K562 (cell line): Measurements from ENCODE around the gene FTO. TPM values are rescaled to one million over a fixed set of nuclear protein-coding genes. Genes with fewer than 3 reads are reported as not detected.

Experiments used
- ATAC-seq: fragments of 200-7000 bp; cut with Tn5 transposase; 3 replicates; pipeline ENCODE4 v1.9.1; 2020; ENCODE audit warnings: moderate library complexity
- BruUV-seq: library from RNA; stranded (reverse); fragments of 400-500 nt; replicated peaks from 2 replicates; lab custom pipeline; 2021; lab: Mats Ljungman, UMichigan
- CTCF ChIA-PET: fragments of 300-600 bp; formaldehyde crosslinking; extraction: SDS; loops from one replicate; lab custom pipeline; 2021; ENCODE audit warnings: low intra/inter-chr PET ratio; lab: Yijun Ruan, JAX
- POLR2A ChIA-PET: fragments of 300-600, 350-650 bp; sonication (Branson Sonifier 250); formaldehyde crosslinking; extraction: SDS; loops from one replicate; lab custom pipeline; 2021; ENCODE audit warnings: antibody characterized with exemption, inconsistent platforms; lab: Yijun Ruan, JAX
- DNase-seq, 4 experiments: peaks; one replicate each; pipeline versions ENCODE4 v3.0.0 to v3.0.0-alpha.2; 2011 to 2018; ENCODE audit warnings: low spot score in 3 of 4, mixed read lengths in 3 of 4; ENCODE audit errors: extremely low read depth in 1 of 4
- FAIRE-seq: peaks from 2 replicates; lab custom pipeline; 2011; peaks lifted over from hg19 to GRCh38; lab: Jason Lieb, UNC
- H2AFZ ChIP-seq: 2 replicates; pipeline ENCODE4 v1.6.0; 2011; ENCODE audit warnings: low read depth, low read length, control low read depth, inconsistent platforms
- H3K27ac ChIP-seq: fragments of 200-600 bp; 3 replicates; pipeline ENCODE4 v1.8.0; 2011; ENCODE audit warnings: low read depth, mild to moderate bottlenecking, control low read depth, inconsistent platforms, low read length, moderate library complexity, mixed read lengths; ENCODE audit errors: extremely low read depth
- H3K27me3 ChIP-seq, 2 experiments: fragments of 300-600 bp in 1 of 2; 2 replicates in 1 of 2; 3 replicates in 1 of 2; pipeline versions ENCODE4 v1.6.0 to v1.8.0; 2011; ENCODE audit warnings: inconsistent platforms in 2 of 2, low read length in 2 of 2, mild to moderate bottlenecking in 1 of 2, mixed read lengths in 1 of 2, moderate library complexity in 1 of 2; ENCODE audit not compliant: control insufficient read depth in 2 of 2, insufficient read depth in 2 of 2
- H3K36me3 ChIP-seq: fragments of 300-600 bp; 3 replicates; pipeline ENCODE4 v1.8.0; 2011; ENCODE audit warnings: mild to moderate bottlenecking, low read length, inconsistent platforms; ENCODE audit not compliant: control insufficient read depth, insufficient read depth
- H3K4me1 ChIP-seq, 2 experiments: fragments of 200-600 bp in 1 of 2; replicated peaks in 1 of 2; 2 replicates in 1 of 2; 3 replicates in 1 of 2; pipeline versions ENCODE4 v1.5.1 to v1.8.0; 2011; ENCODE audit warnings: inconsistent platforms in 2 of 2, low read length in 2 of 2, mild to moderate bottlenecking in 1 of 2, mixed read lengths in 1 of 2, moderate library complexity in 1 of 2; ENCODE audit not compliant: control insufficient read depth in 2 of 2, insufficient read depth in 2 of 2
- H3K4me2 ChIP-seq: 2 replicates; pipeline ENCODE4 v1.6.1; 2011; ENCODE audit warnings: low read length, control low read depth, inconsistent platforms, mixed read lengths; ENCODE audit not compliant: insufficient read depth
- H3K4me3 ChIP-seq: fragments of 200-600 bp; sonication (generic), shearing (Covaris generic); 2 replicates; pipeline ENCODE4 v1.5.1; 2016; ENCODE audit warnings: control low read depth, inconsistent platforms
- H3K79me2 ChIP-seq: fragments of 200-600 bp; 3 replicates; pipeline ENCODE4 v1.8.0; 2011; ENCODE audit warnings: low read length, inconsistent platforms; ENCODE audit not compliant: control insufficient read depth, insufficient read depth
- H3K9ac ChIP-seq, 2 experiments: 2 replicates each; pipeline versions ENCODE4 v1.6.0 to v1.6.1; 2011; ENCODE audit warnings: low read depth in 2 of 2, low read length in 2 of 2, control low read depth in 1 of 2, inconsistent platforms in 1 of 2, mild to moderate bottlenecking in 1 of 2, mixed read lengths in 1 of 2; ENCODE audit not compliant: insufficient read depth in 1 of 2
- H3K9me1 ChIP-seq: one replicate; pipeline ENCODE4 v1.6.0; 2011; ENCODE audit warnings: inconsistent platforms, mild to moderate bottlenecking, low read length, moderate library complexity; ENCODE audit not compliant: control insufficient read depth, insufficient read depth
- H3K9me3 ChIP-seq: replicated peaks from 2 replicates; pipeline ENCODE4 v1.5.1; 2011; ENCODE audit warnings: low read depth, low read length, inconsistent platforms; ENCODE audit not compliant: control insufficient read depth, insufficient read depth
- H4K20me1 ChIP-seq: replicated peaks from 2 replicates; pipeline ENCODE4 v1.6.1; 2011; ENCODE audit warnings: low read length, inconsistent platforms, mixed read lengths; ENCODE audit not compliant: control insufficient read depth, insufficient read depth
- KDM4B ChIP-seq, 2 experiments: fragments of 450-650 bp in 1 of 2; sonication (generic) in 1 of 2; IDR thresholded peaks; 2 replicates each; pipeline ENCODE4 v1.6.1; 2016 to 2017; ENCODE audit warnings: borderline replicate concordance in 2 of 2, antibody characterized with exemption in 1 of 2, low read depth in 1 of 2, mild to moderate bottlenecking in 1 of 2
- LARP7 ChIP-seq: fragments of 450-650 bp; IDR thresholded peaks from 2 replicates; pipeline ENCODE4 v1.6.1; 2016
- PRMT5 ChIP-seq: sonication (generic); formaldehyde crosslinking; IDR thresholded peaks from 2 replicates; pipeline ENCODE4 v1.5.0; 2020; ENCODE audit warnings: missing genetic modification reagents
- RBM25 ChIP-seq: fragments of 200-400 bp; formaldehyde crosslinking; IDR thresholded peaks from 2 replicates; pipeline ENCODE4 v1.6.1; 2018; ENCODE audit warnings: low read length, low read depth, moderate library complexity; ENCODE audit not compliant: severe bottlenecking
- ZFP36 ChIP-seq: fragments of 150-350 bp; IDR thresholded peaks from 2 replicates; pipeline ENCODE4 v1.6.1; 2018; ENCODE audit warnings: low read length, low read depth; ENCODE audit not compliant: partially characterized antibody
- ZNF146 ChIP-seq: IDR thresholded peaks from one replicate; pipeline ENCODE4 v1.6.1; 2018; ENCODE audit warnings: missing compliant biosample characterization; ENCODE audit not compliant: unreplicated experiment
- ZNF232 ChIP-seq: sonication (generic); formaldehyde crosslinking; IDR thresholded peaks from 2 replicates; pipeline ENCODE4 v1.8.0; 2022; ENCODE audit warnings: mild to moderate bottlenecking, missing genetic modification reagents
- WGBS: fragments of 100-300 bp; shearing (Covaris generic); methylation state at CpG from one replicate; pipeline ENCODE4 v1.1.6; 2016; ENCODE audit warnings: low coverage, mixed read lengths; ENCODE audit not compliant: insufficient coverage; ENCODE audit errors: missing lambda C conversion rate; 5-methylcytosine and 5-hydroxymethylcytosine counted together
- in situ Hi-C: fragments of 300-500 bp; cut with MboI; formaldehyde crosslinking; loops from 4 replicates; pipeline ENCODE4 v1.15.0; 2018; ENCODE audit warnings: inconsistent platforms, mixed read lengths
- intact Hi-C: fragments of 100-400 bp; cut with micrococcal nuclease; formaldehyde crosslinking; loops from 2 replicates; pipeline ENCODE4 v1.14.2; 2022
- polyA plus RNA-seq, 8 experiments: library from polyadenylated mRNA; depleted of rRNA in 4 of 8; stranded (reverse) in 5 of 8; unstranded in 3 of 8; fragments of >200 nt; fragmentation: Nextera tagmentation in 2 of 8; fragmentation: Illumina TruSeq in 1 of 8; extraction: Ambion mirVana in 2 of 8; extraction: Trizol in 1 of 8; gene quantifications; 2 replicates each; pipeline versions ENCODE4 v1.2.1 to v1.2.3, GENCODE V29; 2011 to 2014; ENCODE audit warnings: inconsistent platforms in 1 of 8, missing spikeins in 1 of 8
- total RNA-seq, 7 experiments: library from RNA; depleted of rRNA in 6 of 7; stranded (reverse); fragments of >200 nt in 6 of 7; fragmentation: Illumina TruSeq in 2 of 7; extraction: Trizol in 2 of 7; gene quantifications; 2 replicates each; pipeline versions ENCODE4 v1.2.1 to v1.2.3, GENCODE V29; 2011 to 2021; ENCODE audit warnings: low replicate concordance in 1 of 7
- TF ChIP-seq, protein P1 (sequence below): fragments of 450-650 bp; IDR thresholded peaks from 2 replicates; pipeline ENCODE4 v1.6.1; 2016; ENCODE audit warnings: missing biosample characterization, missing genetic modification characterization
- TF ChIP-seq, protein P2 (sequence below): fragments of 450-650 bp; formaldehyde crosslinking; IDR thresholded peaks from 2 replicates; pipeline ENCODE4 v1.4.0; 2022; ENCODE audit warnings: mild to moderate bottlenecking, moderate library complexity
- TF ChIP-seq, protein P3 (sequence below), 2 experiments: fragments of 450-650 bp; IDR thresholded peaks; 2 replicates each; pipeline ENCODE4 v1.6.1; 2018; ENCODE audit warnings: mild to moderate bottlenecking in 2 of 2, low read depth in 1 of 2; ENCODE audit not compliant: partially characterized antibody in 2 of 2

FTO gene
- total and polyA plus RNA-seq, 9 of the 15 experiments (the other 6 are each of a cell fraction or from before 2014, with no cell fraction given), result 11.3 to 27.7 (median 25.5) TPM

DNA sequence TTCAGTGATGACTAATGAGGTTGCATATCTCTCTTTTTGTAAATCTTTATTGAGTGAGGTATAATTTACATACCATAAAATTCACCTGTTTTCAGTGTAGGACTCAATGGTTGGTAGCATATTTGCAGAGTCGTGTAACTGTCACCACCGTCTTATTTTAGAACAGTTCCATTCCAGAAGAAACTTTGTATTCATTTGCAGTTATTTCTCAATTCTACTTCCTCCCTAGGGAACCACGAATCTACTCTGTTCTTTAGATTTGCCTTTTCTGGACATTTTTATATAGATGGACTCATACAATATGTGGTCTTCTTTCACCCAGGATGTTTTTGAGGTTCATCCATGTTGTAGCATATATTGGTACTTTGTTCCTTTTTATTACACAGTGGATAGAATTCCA, 3.7 kb downstream of the FTO start (continued):
- TF ChIP-seq PRMT5 (CRISPR knock-in tag) (no peak), LARP7 (no peak), ZNF146 (no peak)
- TF ChIP-seq, protein P1, sequence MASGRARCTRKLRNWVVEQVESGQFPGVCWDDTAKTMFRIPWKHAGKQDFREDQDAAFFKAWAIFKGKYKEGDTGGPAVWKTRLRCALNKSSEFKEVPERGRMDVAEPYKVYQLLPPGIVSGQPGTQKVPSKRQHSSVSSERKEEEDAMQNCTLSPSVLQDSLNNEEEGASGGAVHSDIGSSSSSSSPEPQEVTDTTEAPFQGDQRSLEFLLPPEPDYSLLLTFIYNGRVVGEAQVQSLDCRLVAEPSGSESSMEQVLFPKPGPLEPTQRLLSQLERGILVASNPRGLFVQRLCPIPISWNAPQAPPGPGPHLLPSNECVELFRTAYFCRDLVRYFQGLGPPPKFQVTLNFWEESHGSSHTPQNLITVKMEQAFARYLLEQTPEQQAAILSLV (tag), result no peak
- TF ChIP-seq, protein P2, sequence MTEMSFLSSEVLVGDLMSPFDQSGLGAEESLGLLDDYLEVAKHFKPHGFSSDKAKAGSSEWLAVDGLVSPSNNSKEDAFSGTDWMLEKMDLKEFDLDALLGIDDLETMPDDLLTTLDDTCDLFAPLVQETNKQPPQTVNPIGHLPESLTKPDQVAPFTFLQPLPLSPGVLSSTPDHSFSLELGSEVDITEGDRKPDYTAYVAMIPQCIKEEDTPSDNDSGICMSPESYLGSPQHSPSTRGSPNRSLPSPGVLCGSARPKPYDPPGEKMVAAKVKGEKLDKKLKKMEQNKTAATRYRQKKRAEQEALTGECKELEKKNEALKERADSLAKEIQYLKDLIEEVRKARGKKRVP, result no peak
- TF ChIP-seq, all 486 proteins: peak for 0

DNA sequence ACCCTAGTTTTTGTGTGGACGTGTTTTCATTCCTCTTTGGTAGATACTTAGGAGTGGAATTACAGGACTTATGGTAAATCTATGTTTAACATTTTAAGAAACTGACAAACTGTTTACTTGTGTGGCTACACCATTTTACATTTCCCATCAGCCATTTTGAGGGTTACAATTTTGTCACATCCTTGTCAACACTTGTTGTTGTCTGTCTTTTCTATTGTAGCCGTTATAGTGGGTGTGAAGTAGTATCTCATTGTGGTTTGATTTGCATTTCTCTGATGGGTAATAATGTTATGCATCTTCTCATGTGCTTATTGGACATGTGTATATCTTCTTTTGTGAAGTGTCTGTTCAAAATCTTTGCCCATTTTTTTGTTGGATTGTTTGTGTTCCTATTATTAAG, 4.5 kb downstream of the FTO start:
- in situ Hi-C loops (no loop called here), intact Hi-C loops (no loop called here)
- Histone ChIP-seq H3K4me2 (no peak overlapping the region), H3K9me1 (no peaks in the 10 kb centered on the region), H3K9ac (no peak overlapping the region), H2AFZ (no peak overlapping the region), H4K20me1 (no peaks in the 10 kb centered on the region), H3K4me3 (no peak overlapping the region), H3K9me3 (no peaks in the 10 kb centered on the region), H3K27ac (no peak overlapping the region), H3K27me3 (no peaks in the 10 kb centered on the region), H3K36me3 (no peaks in the 10 kb centered on the region), H3K4me1 (peaks cover 2% of the 10 kb centered on the region in 2 experiments; a peak in 3 of 5 replicates), H3K79me2 (peaks cover 12% of the 10 kb centered on the region; the same call in 2 of the 3 replicates)
- DNase-seq (no peak), ATAC-seq (no peak), FAIRE-seq (no peak)
- 71% methylated on average over 2 of the region's 2 CpGs for WGBS
- POLR2A ChIA-PET, result no interaction called here
- no TSS peak for BruUV-seq
- CTCF ChIA-PET, result no interaction called here
- TF ChIP-seq RBM25, result peak; percentile 40
- TF ChIP-seq ZFP36, result peak; percentile 14
- peak; percentile 63; the same call in 1 of the 2 replicates for TF ChIP-seq ZNF232
- TF ChIP-seq KDM4B (IDR thresholded peaks at IDR 0.05; ENCODE audit: borderline replicate concordance in 2 of 2, low read depth in 1 of 2), result no peak
- TF ChIP-seq, protein P3, sequence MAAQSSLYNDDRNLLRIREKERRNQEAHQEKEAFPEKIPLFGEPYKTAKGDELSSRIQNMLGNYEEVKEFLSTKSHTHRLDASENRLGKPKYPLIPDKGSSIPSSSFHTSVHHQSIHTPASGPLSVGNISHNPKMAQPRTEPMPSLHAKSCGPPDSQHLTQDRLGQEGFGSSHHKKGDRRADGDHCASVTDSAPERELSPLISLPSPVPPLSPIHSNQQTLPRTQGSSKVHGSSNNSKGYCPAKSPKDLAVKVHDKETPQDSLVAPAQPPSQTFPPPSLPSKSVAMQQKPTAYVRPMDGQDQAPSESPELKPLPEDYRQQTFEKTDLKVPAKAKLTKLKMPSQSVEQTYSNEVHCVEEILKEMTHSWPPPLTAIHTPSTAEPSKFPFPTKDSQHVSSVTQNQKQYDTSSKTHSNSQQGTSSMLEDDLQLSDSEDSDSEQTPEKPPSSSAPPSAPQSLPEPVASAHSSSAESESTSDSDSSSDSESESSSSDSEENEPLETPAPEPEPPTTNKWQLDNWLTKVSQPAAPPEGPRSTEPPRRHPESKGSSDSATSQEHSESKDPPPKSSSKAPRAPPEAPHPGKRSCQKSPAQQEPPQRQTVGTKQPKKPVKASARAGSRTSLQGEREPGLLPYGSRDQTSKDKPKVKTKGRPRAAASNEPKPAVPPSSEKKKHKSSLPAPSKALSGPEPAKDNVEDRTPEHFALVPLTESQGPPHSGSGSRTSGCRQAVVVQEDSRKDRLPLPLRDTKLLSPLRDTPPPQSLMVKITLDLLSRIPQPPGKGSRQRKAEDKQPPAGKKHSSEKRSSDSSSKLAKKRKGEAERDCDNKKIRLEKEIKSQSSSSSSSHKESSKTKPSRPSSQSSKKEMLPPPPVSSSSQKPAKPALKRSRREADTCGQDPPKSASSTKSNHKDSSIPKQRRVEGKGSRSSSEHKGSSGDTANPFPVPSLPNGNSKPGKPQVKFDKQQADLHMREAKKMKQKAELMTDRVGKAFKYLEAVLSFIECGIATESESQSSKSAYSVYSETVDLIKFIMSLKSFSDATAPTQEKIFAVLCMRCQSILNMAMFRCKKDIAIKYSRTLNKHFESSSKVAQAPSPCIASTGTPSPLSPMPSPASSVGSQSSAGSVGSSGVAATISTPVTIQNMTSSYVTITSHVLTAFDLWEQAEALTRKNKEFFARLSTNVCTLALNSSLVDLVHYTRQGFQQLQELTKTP (IDR thresholded peaks at IDR 0.05; ENCODE audit: low read depth in 1 of 2, partially characterized antibody in 2 of 2), result peak in 1 of 2 experiments; percentile 25
